GM19351 (cell line): ENCODE measurements around the gene KCNH2.
A peak's percentile ranks its signal among the peaks of the same experiment; 100 is the strongest.
"Not testable (repeated sequence)": the region's sequence is repeated elsewhere in the genome, so short reads cannot be mapped to it uniquely, and the experiment has no call there.

Source experiments
- ATAC-seq: cut with Tn5 transposase; IDR thresholded peaks from one replicate; pipeline ENCODE4 v1.9.1; 2021; ENCODE audit warnings: mild to moderate bottlenecking, moderate library complexity; ENCODE audit not compliant: unreplicated experiment

Gene KCNH2

GRCh38 chr7:151011616-151012015, 33.5 kb upstream of the KCNH2 start:
- ATAC-seq: not testable (repeated sequence)

- no peak for ATAC-seq
Measured at GRCh38 chr7:151011097-151011409, 32.9 kb upstream of the KCNH2 start.

GRCh38 chr7:151010307-151011096, 32.4 kb upstream of the KCNH2 start:
- no peak for ATAC-seq

GRCh38 chr7:151010037-151010306, 31.9 kb upstream of the KCNH2 start:
- ATAC-seq: no peak

DNA sequence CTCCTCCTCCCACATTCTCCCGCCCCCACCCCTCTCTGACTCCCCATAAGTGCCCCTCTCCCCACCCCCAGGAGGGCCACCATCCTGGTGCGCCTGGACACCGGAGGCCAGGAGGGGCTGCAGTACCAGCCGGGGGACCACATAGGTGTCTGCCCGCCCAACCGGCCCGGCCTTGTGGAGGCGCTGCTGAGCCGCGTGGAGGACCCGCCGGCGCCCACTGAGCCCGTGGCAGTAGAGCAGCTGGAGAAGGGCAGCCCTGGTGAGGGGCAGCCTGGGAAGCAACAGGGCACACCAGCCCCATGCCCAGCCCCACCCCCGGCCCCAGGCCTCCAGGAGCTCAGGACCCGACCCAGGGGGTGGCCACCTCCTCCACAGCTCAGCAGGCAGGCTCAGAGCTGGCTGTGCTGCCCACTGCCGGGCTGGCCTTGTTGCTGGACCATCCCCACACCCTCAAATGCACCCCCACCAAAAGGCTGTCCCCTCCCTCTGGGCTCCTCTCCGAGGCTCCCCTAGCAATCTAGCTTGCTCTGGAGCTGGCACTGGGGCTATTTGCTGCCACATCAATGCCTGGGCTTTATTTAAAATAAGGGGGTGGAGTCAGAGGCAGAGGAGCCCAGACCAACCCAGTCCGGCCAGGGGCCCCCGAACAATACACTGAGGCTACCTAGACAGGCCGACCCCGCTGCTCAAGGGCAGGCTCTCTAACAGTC, 31.4 kb upstream of the KCNH2 start:
- ATAC-seq: no peak

DNA sequence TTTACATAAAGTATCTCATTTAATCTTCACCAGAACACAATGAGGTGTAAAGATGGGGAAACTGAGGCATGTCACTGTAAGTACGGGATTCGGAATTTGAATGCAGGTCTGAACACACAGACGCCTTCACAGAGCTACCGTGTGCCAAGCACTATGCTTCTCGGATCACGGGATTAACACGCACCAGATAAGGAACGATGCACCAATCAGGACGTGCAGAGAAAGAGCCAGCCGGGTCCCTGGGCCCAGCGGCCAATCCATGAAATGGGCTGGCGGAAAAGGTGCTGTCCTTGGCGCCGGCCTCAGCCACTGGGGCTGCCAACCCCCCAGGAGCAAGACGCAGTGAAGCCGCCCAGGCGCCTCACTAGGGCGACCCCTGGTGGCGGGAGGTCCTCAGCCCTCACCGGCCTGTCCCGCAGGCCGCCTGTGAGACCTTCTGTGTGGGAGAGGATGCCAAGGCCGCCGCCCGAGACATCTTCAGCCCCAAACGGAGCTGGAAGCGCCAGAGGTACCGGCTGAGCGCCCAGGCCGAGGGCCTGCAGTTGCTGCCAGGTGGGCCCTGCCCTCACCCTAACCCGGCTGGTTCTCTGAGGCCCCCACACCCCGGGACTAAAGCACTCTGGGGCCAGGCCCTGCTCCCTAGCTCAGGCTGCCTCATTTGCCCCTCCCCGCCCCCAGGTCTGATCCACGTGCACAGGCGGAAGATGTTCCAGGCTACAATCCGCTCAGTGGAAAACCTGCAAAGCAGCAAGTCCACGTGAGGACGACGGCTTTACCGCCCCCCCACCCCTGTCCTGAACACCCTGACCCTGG, 30.6 kb upstream of the KCNH2 start:
- ATAC-seq: peak; percentile 85

DNA sequence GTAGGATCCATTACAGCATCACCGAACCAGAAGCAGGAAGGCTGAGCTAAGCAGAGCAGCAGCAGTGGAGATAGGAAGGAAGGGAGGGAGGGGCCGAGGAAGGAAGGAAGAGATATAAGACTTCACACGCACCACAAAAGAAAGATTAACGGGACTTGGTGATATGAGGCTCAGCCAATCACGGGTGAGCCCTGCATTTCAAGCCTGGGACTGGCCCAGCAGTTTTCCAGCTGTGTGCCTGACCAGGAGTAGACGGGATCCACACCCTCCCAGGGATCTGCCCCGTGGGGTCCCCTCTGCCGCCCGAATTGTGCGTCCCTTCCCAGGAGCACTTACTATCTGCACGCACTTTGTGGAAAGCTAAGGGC, 30.0 kb upstream of the KCNH2 start:
- ATAC-seq: no peak

DNA sequence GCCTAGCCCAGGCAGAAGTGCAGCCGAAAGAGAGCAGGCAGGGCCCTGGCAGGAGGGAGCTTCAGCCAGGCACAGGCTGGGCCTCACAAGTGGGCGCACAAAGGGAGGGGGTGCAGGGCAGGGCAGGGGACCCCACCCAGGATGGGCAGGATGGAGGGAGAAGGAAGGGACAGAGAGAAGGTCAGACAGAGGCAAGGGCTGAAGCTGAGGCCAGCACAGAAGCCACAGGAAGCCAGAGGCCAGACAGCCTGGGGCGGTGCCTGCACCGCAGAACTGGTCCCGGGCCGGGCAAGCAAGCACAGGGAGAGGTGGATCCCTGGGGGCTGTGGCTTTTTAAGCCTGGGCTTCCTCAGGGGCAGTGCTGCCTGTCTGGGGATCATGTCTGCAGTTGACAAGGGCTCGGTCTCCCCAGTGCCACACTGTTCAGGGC, 29.4 kb upstream of the KCNH2 start:
- ATAC-seq: no peak

DNA sequence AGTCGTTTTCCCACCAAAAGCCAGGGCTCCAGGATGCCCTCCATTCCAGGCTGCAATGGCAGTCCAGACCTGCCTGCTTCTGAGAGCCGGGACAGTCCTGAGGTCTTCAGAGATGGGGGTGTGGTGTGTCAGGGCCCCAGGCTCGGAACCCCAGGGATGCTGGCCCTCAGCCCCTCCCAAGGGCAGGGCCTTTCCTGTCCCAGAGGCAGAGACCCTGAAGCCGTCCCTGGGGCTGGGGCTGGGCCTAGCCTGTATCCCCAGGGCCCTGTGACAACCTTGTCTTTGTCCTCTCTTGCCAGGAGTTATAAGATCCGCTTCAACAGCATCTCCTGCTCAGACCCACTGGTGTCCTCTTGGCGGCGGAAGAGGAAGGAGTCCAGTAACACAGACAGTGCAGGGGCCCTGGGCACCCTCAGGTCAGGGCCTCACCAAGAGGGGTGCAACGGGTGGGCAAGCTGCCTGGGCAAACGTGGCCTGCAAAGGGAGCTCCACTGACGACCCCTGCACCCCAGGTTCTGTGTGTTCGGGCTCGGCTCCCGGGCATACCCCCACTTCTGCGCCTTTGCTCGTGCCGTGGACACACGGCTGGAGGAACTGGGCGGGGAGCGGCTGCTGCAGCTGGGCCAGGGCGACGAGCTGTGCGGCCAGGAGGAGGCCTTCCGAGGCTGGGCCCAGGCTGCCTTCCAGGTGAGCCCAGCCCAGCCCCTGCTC, 28.6 kb upstream of the KCNH2 start:
- no peak for ATAC-seq

DNA sequence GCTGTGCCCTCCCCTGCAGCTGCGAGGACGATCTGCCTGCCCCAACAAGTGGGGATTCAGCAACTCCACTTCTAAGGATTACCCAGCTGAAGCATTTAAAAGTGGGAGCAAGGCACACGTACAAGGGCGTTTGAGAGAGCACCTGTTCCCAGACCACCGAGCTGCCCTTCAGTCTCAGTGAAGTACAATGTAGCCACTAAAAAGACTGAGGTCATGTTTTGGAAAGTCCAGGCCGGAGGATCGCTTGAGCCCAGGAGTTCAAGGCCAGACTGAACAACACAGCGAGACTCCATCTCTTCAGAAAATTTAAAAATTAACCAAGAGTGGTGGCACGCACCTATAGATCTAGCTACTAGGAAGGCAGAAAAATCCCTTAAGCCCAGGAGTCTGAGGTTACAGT, 27.4 kb upstream of the KCNH2 start:
- ATAC-seq: no peak

DNA sequence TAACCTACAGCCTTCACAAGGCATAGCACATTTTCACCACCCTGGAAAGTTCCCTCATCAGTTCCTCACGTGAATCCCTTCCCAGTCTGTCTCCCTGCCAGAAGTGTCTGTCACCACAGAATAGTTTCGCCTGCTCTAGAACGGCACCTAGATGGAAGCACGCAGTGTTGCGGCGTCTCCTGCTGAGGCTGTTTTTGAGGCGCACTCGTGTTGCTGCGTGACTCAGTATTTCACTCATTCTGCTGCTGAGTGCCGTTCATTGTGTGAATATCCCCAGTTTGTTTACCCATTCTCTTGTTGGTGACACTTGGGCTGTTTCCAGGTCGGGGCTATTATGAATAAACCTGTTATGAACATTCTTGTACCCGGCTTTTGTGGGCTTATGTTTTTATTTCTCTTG, 25.5 kb upstream of the KCNH2 start:
- ATAC-seq: no peak

DNA sequence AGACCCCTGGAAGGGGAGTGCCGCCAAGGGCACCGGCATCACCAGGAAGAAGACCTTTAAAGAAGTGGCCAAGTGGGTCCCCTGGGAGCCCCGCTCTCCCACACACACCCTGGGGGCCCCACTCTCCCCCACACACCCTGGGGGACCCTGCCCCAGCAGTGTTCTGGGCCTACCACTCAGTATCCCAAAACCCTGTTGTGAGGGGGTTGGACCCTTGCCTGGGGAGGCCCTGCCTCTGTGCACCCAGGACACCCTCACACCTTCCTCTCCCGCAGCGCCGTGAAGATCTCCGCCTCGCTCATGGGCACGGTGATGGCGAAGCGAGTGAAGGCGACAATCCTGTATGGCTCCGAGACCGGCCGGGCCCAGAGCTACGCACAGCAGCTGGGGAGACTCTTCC, 23.4 kb upstream of the KCNH2 start:
- no peak for ATAC-seq

GRCh38 chr7:151000897-151001495, 22.9 kb upstream of the KCNH2 start:
- ATAC-seq: no peak

GRCh38 chr7:150999497-151000230, 21.5 kb upstream of the KCNH2 start:
- no peak for ATAC-seq

DNA sequence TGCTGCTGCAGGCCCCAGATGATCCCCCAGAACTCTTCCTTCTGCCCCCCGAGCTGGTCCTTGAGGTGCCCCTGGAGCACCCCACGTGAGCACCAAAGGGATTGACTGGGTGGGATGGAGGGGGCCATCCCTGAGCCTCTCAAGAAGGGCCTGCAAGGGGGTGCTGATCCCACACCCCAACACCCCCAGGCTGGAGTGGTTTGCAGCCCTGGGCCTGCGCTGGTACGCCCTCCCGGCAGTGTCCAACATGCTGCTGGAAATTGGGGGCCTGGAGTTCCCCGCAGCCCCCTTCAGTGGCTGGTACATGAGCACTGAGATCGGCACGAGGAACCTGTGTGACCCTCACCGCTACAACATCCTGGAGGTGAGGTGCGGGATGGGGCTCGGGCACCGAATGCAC, 20.9 kb upstream of the KCNH2 start:
- ATAC-seq: no peak

GRCh38 chr7:150998341-150998740, 20.2 kb upstream of the KCNH2 start:
- no peak for ATAC-seq

DNA sequence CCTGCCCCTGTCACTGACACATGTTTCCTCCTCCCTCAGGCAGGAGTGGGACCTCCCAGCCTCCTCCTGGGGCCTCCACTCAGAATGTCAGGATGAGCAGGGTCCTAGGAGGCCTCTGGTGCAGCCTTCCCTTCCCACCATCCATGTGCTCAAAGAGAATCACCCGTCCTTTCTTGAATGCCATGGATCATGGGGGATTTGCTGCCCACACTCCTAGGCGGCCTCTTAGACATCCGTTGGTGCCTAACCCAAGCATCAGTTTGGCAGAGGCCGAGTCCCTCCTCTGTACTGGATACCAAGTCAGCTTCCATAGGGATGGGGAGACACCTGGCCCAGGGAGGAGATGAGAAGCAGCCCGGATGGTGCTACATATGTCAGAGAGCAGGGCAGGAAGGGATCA, 19.7 kb upstream of the KCNH2 start:
- no peak for ATAC-seq

DNA sequence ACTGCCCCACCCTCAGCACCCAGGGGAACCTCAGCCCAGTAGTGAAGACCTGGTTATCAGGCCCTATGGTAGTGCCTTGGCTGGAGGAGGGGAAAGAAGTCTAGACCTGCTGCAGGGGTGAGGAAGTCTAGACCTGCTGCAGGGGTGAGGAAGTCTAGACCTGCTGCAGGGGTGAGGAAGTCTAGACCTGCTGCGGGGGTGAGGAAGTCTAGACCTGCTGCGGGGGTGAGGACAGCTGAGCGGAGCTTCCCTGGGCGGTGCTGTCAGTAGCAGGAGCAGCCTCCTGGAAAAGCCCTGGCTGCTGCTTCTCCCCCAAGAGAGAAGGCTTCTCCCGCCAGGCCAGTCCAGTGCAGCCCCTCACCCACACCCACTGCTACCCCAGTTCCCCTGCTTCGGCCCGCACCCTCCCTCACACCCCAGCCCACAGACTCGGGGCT, 19.0 kb upstream of the KCNH2 start:
- ATAC-seq: no peak

DNA sequence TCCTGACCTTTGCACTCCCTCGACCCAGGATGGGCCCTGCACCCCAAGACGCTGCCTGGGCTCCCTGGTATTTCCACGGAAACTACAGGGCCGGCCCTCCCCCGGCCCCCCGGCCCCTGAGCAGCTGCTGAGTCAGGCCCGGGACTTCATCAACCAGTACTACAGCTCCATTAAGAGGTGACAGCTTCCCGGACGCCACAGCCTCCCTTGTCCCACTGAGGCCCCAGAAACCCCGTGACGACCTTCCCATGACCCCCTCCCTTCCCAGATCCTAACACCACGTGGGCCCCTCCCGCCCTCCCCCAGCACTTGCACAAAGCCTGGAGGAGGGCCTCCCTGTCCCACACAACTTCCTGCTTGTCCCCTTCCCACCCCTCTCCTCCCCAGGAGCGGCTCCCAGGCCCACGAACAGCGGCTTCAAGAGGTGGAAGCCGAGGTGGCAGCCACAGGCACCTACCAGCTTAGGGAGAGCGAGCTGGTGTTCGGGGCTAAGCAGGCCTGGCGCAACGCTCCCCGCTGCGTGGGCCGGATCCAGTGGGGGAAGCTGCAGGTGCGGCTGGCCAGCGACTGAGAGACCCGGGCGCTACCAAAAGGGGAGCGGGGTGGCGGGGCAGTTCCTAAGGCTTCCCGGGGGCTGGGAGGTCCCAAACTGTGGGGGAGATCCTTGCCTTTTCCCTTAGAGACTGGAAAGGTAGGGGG, 18.4 kb upstream of the KCNH2 start:
- no peak for ATAC-seq
